ENCODE data around the gene OR10J5. TPM values are rescaled to one million over a fixed set of nuclear protein-coding genes. Genes with fewer than 3 reads are reported as not detected.

Gene OR10J5
- not detected for total RNA-seq
- not detected for polyA plus RNA-seq (ENCODE audit: insufficient read length in 6 of 6)
- long read RNA-seq, donor 1, result 0 reads
- long read RNA-seq, donor 2, result 0 reads
- long read RNA-seq, donor 3, result 0 reads
- long read RNA-seq, donor 4, result 0 reads
- long read RNA-seq, donor 5, result 0 reads
- long read RNA-seq, donor 6, result 0 reads
- long read RNA-seq, donor 7, result 0 reads
- long read RNA-seq, donor 8, result 0 reads
- long read RNA-seq, donor 9, result 0 reads
- long read RNA-seq, donor 10, result 0 reads
- long read RNA-seq, donor 11, partial matches to known transcripts, result 0 of 1 reads
- long read RNA-seq, donor 11, other reads (novel, unspliced or antisense), result 0 of 1 reads
- long read RNA-seq, donor 12, result 0 reads

DNA sequence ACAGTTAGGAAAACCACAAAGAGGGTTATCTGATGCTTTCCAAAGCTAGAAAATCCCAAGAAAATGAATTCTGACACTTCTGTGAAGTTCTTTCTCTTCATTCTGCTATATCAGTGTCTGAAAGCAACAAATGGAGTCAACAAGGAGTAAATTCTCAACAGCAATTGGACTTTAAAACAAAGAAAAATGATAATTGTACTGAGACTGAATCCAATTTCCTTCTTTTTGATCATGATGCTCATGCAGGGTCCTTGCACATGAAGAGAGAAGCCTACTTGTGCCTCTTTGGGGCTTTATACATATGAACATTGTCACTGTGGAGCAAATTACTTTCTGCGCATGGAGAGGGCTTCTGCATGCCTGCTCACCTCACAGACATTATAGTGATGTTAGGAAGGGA lies at the start of gene OR10J5:
Gene OR10J5, minus strand, starts transcription at position 101 of the 400 bp plus-strand sequence. Its CDS starts 0 bp downstream, at position 101.
- TF ChIP-seq CTCF (IDR thresholded peaks at IDR 0.05), result no peak
- H3K27ac ChIP-seq, result no peak within 1 kb of the TSS
- no peaks in the 10 kb centered on the region for H3K36me3 ChIP-seq
- ATAC-seq (no peak), DNase-seq (no peak)
- H3K27me3 ChIP-seq, result no peaks in the 10 kb centered on the region
- intact Hi-C loops (cut with DNase I), result no loop called here
- H3K4me3 ChIP-seq, result no peak within 1 kb of the TSS
- H3K9me3 ChIP-seq, result peaks cover 0 to 13% of the 10 kb centered on the region in 2 donors
- no peaks in the 10 kb centered on the region for H3K4me1 ChIP-seq

DNA sequence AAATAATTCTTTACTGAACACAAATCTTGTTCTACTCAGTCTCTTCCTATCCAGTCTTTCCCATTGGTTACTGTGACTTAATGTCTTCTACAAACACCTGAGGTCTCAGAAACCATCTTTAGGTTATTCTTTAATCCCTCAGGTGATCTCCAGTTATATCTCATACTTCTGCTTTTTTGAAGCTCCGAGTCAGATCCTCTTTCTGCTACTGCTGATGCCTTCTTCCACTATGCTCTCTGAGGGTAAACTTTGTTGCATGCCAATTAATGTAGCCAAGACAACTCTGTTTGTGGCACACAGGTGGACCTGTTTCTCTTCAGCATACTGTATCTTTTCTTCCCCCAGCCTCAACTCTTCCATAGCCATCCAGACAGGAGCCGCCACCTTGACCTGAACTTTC lies 48.7 kb upstream of the OR10J5 start:
- Histone ChIP-seq H3K4me3 (no peak overlapping the region), H3K27me3 (no peaks in the 10 kb centered on the region), H3K9me3 (no peaks in the 10 kb centered on the region), H3K36me3 (no peaks in the 10 kb centered on the region), H3K4me1 (no peaks in the 10 kb centered on the region), H3K27ac (no peak overlapping the region)
- intact Hi-C loops (cut with DNase I), result no loop called here
- ATAC-seq (no peak), DNase-seq (no peak)
- TF ChIP-seq CTCF (IDR thresholded peaks at IDR 0.05), result no peak

- H3K36me3 ChIP-seq, result no peaks in the 10 kb centered on the region
- H3K4me1 ChIP-seq, result no peaks in the 10 kb centered on the region
- DNase-seq (no peak), ATAC-seq (no peak)
- TF ChIP-seq CTCF (IDR thresholded peaks at IDR 0.05), result no peak
- H3K27me3 ChIP-seq, result no peaks in the 10 kb centered on the region
- no peak overlapping the region for H3K4me3 ChIP-seq
- intact Hi-C loops (cut with DNase I), result no loop called here
- no peaks in the 10 kb centered on the region for H3K9me3 ChIP-seq
- H3K27ac ChIP-seq, result no peak overlapping the region
These were observed 45.6 kb upstream of the OR10J5 start for GRCh38 chr1:159581422-159581821.

GRCh38 chr1:159580340-159580739 lies 44.5 kb upstream of the OR10J5 start:
- H3K4me3 ChIP-seq, result no peak overlapping the region
- no peaks in the 10 kb centered on the region for H3K36me3 ChIP-seq
- ATAC-seq (no peak), DNase-seq (no peak)
- TF ChIP-seq CTCF (IDR thresholded peaks at IDR 0.05), result no peak
- no peaks in the 10 kb centered on the region for H3K4me1 ChIP-seq
- no peaks in the 10 kb centered on the region for H3K9me3 ChIP-seq
- intact Hi-C loops (cut with DNase I), result no loop called here
- no peaks in the 10 kb centered on the region for H3K27me3 ChIP-seq
- H3K27ac ChIP-seq, result no peak overlapping the region

DNA sequence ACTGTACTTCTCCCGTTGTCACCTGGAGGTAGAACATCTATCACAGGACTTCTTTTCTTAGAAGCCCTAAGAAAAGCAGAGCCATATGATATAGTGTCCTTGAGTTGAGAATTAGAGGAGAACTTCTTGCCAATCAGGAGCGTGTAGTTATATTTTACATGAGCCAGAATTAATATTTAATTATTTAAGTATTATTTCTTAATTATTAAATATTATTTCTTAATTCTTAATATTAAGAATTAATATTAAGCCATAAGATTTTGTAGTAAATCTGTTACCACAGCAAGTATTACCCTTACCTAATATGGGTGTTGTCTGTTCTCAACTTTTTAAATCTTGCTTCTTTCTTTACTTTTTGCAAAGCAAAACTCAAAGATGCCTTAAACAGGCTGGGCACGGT lies 41.6 kb upstream of the OR10J5 start:
- Histone ChIP-seq H3K9me3 (no peaks in the 10 kb centered on the region), H3K4me1 (no peaks in the 10 kb centered on the region), H3K27ac (no peak overlapping the region), H3K4me3 (no peak overlapping the region), H3K27me3 (no peaks in the 10 kb centered on the region), H3K36me3 (no peaks in the 10 kb centered on the region)
- DNase-seq (no peak), ATAC-seq (no peak)
- TF ChIP-seq CTCF (IDR thresholded peaks at IDR 0.05), result no peak
- intact Hi-C loops (cut with DNase I), result no loop called here

Data from left lung (tissue), 14 donors.